Naive thymus-derived CD4-positive, alpha-beta T cell (primary cell): Measurements from ENCODE around the gene NSL1. TPM values are rescaled to one million over a fixed set of nuclear protein-coding genes. Genes with fewer than 3 reads are reported as not detected.
A peak's percentile ranks its signal among the peaks of the same experiment; 100 is the strongest.

Experiments
- ATAC-seq: fragments of 150-1000 bp; cut with Tn5 transposase; 2 replicates; pipeline ENCODE4 v1.10.0; 2021; ENCODE audit warnings: mild to moderate bottlenecking, moderate library complexity
- CTCF ChIA-PET: fragments of 350-600 bp; sonication (Branson Sonifier 250); formaldehyde crosslinking; loops from one replicate; lab custom pipeline; 2021; ENCODE audit warnings: antibody characterized with exemption; lab: Charles Lee
- POLR2A ChIA-PET: fragments of 350-600 bp; sonication (Branson Sonifier 250); formaldehyde crosslinking; loops from one replicate; lab custom pipeline; 2021; ENCODE audit warnings: antibody characterized with exemption, inconsistent platforms; lab: Charles Lee
- DNase-seq, 9 donors: peaks; one replicate each; pipeline versions ENCODE4 v3.0.0 to v3.0.0-alpha.2; 2020 to 2022; ENCODE audit warnings: mixed read lengths in 1 of 9
- H3K27ac ChIP-seq: one replicate; pipeline ENCODE4 v1.7.0; 2013; ENCODE audit warnings: mild to moderate bottlenecking, low read depth, low read length, moderate library complexity
- H3K27me3 ChIP-seq, 2 donors: one replicate each; pipeline ENCODE4 v1.7.0; 2013; ENCODE audit warnings: low read length in 2 of 2, mild to moderate bottlenecking in 2 of 2, moderate library complexity in 2 of 2; ENCODE audit not compliant: control insufficient read depth in 2 of 2, insufficient read depth in 2 of 2
- H3K36me3 ChIP-seq, 3 experiments: 1 replicate in 2 of 3; 2 replicates in 1 of 3; pipeline ENCODE4 v1.7.0; 2013; ENCODE audit warnings: low read length in 3 of 3, mild to moderate bottlenecking in 3 of 3, moderate library complexity in 1 of 3; ENCODE audit not compliant: insufficient read depth in 3 of 3, control insufficient read depth in 2 of 3
- H3K4me1 ChIP-seq, 2 donors: one replicate each; pipeline ENCODE4 v1.7.0; 2013; ENCODE audit warnings: low read length in 2 of 2, mild to moderate bottlenecking in 2 of 2, moderate library complexity in 1 of 2; ENCODE audit not compliant: control insufficient read depth in 2 of 2, insufficient read depth in 2 of 2
- H3K4me3 ChIP-seq: 2 replicates; pipeline ENCODE4 v1.7.0; 2013; ENCODE audit warnings: mild to moderate bottlenecking, low read length
- H3K9me3 ChIP-seq, 3 experiments: 1 replicate in 2 of 3; 2 replicates in 1 of 3; pipeline ENCODE4 v1.7.0; 2013; ENCODE audit warnings: low read length in 3 of 3; ENCODE audit not compliant: control insufficient read depth in 2 of 3
- H3K27ac Mint-ChIP-seq, 9 donors: one replicate each; pipeline ENCODE4 v1.8.0; 2020 to 2022; ENCODE audit warnings: mixed read lengths in 9 of 9, mild to moderate bottlenecking in 8 of 9, moderate library complexity in 5 of 9, inconsistent platforms in 2 of 9
- H3K27me3 Mint-ChIP-seq, 5 donors: one replicate each; pipeline ENCODE4 v1.8.0; 2021 to 2022; ENCODE audit warnings: mixed read lengths in 5 of 5, mild to moderate bottlenecking in 1 of 5
- H3K36me3 Mint-ChIP-seq, 5 donors: one replicate each; pipeline ENCODE4 v1.8.0; 2020 to 2022; ENCODE audit warnings: mixed read lengths in 5 of 5, mild to moderate bottlenecking in 3 of 5, inconsistent platforms in 1 of 5
- H3K4me1 Mint-ChIP-seq, 7 donors: one replicate each; pipeline ENCODE4 v1.8.0; 2020 to 2022; ENCODE audit warnings: mixed read lengths in 7 of 7, mild to moderate bottlenecking in 3 of 7, inconsistent platforms in 1 of 7
- H3K4me3 Mint-ChIP-seq, 10 donors: one replicate each; pipeline ENCODE4 v1.8.0; 2020 to 2022; ENCODE audit warnings: mild to moderate bottlenecking in 10 of 10, mixed read lengths in 10 of 10, moderate library complexity in 6 of 10, inconsistent platforms in 2 of 10
- H3K9me3 Mint-ChIP-seq, 11 donors: one replicate each; pipeline ENCODE4 v1.8.0; 2020 to 2022; ENCODE audit warnings: mixed read lengths in 11 of 11, mild to moderate bottlenecking in 4 of 11, inconsistent platforms in 1 of 11, moderate library complexity in 1 of 11
- intact Hi-C, 2 donors: fragments of 100-400 bp; cut with micrococcal nuclease; formaldehyde crosslinking; loops; one replicate each; pipeline ENCODE4 v1.15.1; 2023
- polyA plus RNA-seq, 2 donors: library from polyadenylated mRNA; unstranded; fragments of 300-500 nt; fragmentation: Illumina TruSeq; gene quantifications; one replicate each; pipeline ENCODE4 v1.2.3, GENCODE V29; 2021
- total RNA-seq, 6 experiments: library from RNA in 5 of 6; stranded (reverse) in 5 of 6; gene quantifications; 1 replicate in 5 of 6; 2 replicates in 1 of 6; pipeline ENCODE4 v1.2.3 and lab custom pipeline; 2021 to 2026

NSL1 gene
- total and polyA plus RNA-seq, 7 experiments from 2014 or later, result 22.3 to 79.3 (median 37.7) TPM

- H3K4me3 ChIP-seq, result no peak overlapping the region
- no peak for ATAC-seq
- no peaks in the 10 kb centered on the region for H3K27me3 ChIP-seq
- Mint-ChIP-seq H3K4me1 (peaks cover 0 to 7% (median 4%) of the 10 kb centered on the region in 7 donors), H3K36me3 (peaks cover 0 to 3% (median 3%) of the 10 kb centered on the region in 5 donors), H3K27ac (no peak overlapping the region), H3K27me3 (no peaks in the 10 kb centered on the region), H3K4me3 (no peak overlapping the region), H3K9me3 (no peaks in the 10 kb centered on the region)
- H3K4me1 ChIP-seq, result no peaks in the 10 kb centered on the region
- intact Hi-C loops, result no loop called here
- no peaks in the 10 kb centered on the region for H3K36me3 ChIP-seq
- no peaks in the 10 kb centered on the region for H3K9me3 ChIP-seq
- H3K27ac ChIP-seq, result no peak overlapping the region
- ChIA-PET CTCF (interaction anchor here (0.6 kb wide), 1 partner anchor 178 kb away, joined by 3 read pairs; no protein-coding TSS in a partner anchor), POLR2A (no interaction called here)
- no peak for DNase-seq
Observed at GRCh38 chr1:212816567-212817278, 25.1 kb upstream of the NSL1 start.

GRCh38 chr1:212814537-212815334 is 23.2 kb upstream of the NSL1 start:
- CTCF ChIA-PET, result no interaction called here
- H3K36me3 ChIP-seq, result no peaks in the 10 kb centered on the region
- Mint-ChIP-seq H3K4me1 (peaks cover 0 to 4% (median 3%) of the 10 kb centered on the region in 7 donors), H3K36me3 (peaks cover 0 to 3% (median 3%) of the 10 kb centered on the region in 5 donors), H3K4me3 (no peak overlapping the region), H3K9me3 (no peaks in the 10 kb centered on the region), H3K27me3 (no peaks in the 10 kb centered on the region), H3K27ac (no peak overlapping the region)
- DNase-seq (peak in 2 of 9 donors; percentile 1 to 4), ATAC-seq (no peak)
- no peaks in the 10 kb centered on the region for H3K27me3 ChIP-seq
- no peak overlapping the region for H3K27ac ChIP-seq
- H3K4me1 ChIP-seq, result no peaks in the 10 kb centered on the region
- intact Hi-C loops, result loop anchor here (1.0 to 2.0 kb wide), 2 partner anchors 180 to 181 kb away; no protein-coding TSS in a partner anchor
- POLR2A ChIA-PET, result no interaction called here
- no peak overlapping the region for H3K4me3 ChIP-seq
- H3K9me3 ChIP-seq, result no peaks in the 10 kb centered on the region

GRCh38 chr1:212805767-212806166 is 14.2 kb upstream of the NSL1 start:
- Histone ChIP-seq H3K27me3 (no peaks in the 10 kb centered on the region), H3K4me1 (no peaks in the 10 kb centered on the region), H3K9me3 (no peaks in the 10 kb centered on the region), H3K36me3 (peaks cover 3 to 17% (median 7%) of the 10 kb centered on the region in 3 experiments), H3K27ac (no peak overlapping the region), H3K4me3 (no peak overlapping the region)
- intact Hi-C loops, result no loop called here
- Mint-ChIP-seq H3K27me3 (no peaks in the 10 kb centered on the region), H3K9me3 (no peaks in the 10 kb centered on the region), H3K4me1 (no peaks in the 10 kb centered on the region), H3K27ac (no peak overlapping the region), H3K36me3 (peaks cover 6 to 38% (median 13%) of the 10 kb centered on the region in 5 donors), H3K4me3 (no peak overlapping the region)
- ATAC-seq (no peak), DNase-seq (no peak)
- ChIA-PET POLR2A (no interaction called here), CTCF (no interaction called here)

GRCh38 chr1:212797681-212798080 is 6.1 kb upstream of the NSL1 start:
- Mint-ChIP-seq H3K9me3 (peaks cover 0 to 6% (median 0%) of the 10 kb centered on the region in 11 donors), H3K27me3 (no peaks in the 10 kb centered on the region), H3K4me3 (no peak overlapping the region), H3K36me3 (peaks cover 0 to 45% (median 24%) of the 10 kb centered on the region in 5 donors), H3K4me1 (peaks cover 15 to 21% (median 17%) of the 10 kb centered on the region in 7 donors), H3K27ac (no peak overlapping the region)
- DNase-seq (no peak), ATAC-seq (no peak)
- CTCF ChIA-PET, result no interaction called here
- H3K9me3 ChIP-seq, result no peaks in the 10 kb centered on the region
- POLR2A ChIA-PET, result interaction anchor here (0.6 kb wide), 1 partner anchor 11 kb away, joined by 3 read pairs; no protein-coding TSS in a partner anchor
- intact Hi-C loops, result no loop called here
- H3K4me1 ChIP-seq, result peaks cover 2 to 10% of the 10 kb centered on the region in 2 donors
- no peaks in the 10 kb centered on the region for H3K27me3 ChIP-seq
- H3K4me3 ChIP-seq, result no peak overlapping the region
- H3K36me3 ChIP-seq, result peaks cover 2 to 19% (median 7%) of the 10 kb centered on the region in 3 experiments
- no peak overlapping the region for H3K27ac ChIP-seq

- Histone ChIP-seq H3K4me1 (peaks cover 12 to 19% of the 10 kb centered on the region in 2 donors), H3K36me3 (peaks cover 0 to 23% (median 0%) of the 10 kb centered on the region in 3 experiments), H3K4me3 (no peak overlapping the region), H3K27ac (no peak overlapping the region), H3K9me3 (no peaks in the 10 kb centered on the region), H3K27me3 (no peaks in the 10 kb centered on the region)
- Mint-ChIP-seq H3K27me3 (no peaks in the 10 kb centered on the region), H3K36me3 (peaks cover 0 to 24% (median 19%) of the 10 kb centered on the region in 5 donors), H3K4me1 (peaks cover 25 to 47% (median 34%) of the 10 kb centered on the region in 7 donors), H3K9me3 (peaks cover 0 to 7% (median 0%) of the 10 kb centered on the region in 11 donors), H3K4me3 (peak overlapping the region in 6 of 10 donors; percentile 0 to 73 (median 15)), H3K27ac (peak overlapping the region in 6 of 9 donors; percentile 14 to 91 (median 35))
- peak; percentile 36 for ATAC-seq
- intact Hi-C loops, result loop anchor here in 1 of 2 donors (5.0 kb wide), 3 partner anchors 237 to 1217 kb away; partner anchors contain the start of genes DTL, INTS7 and SLC30A1
- ChIA-PET POLR2A (no interaction called here), CTCF (interaction anchor here (0.7 kb wide), 1 partner anchor 96 kb away, joined by 3 read pairs; no protein-coding TSS in a partner anchor)
- peak in 1 of 9 donors; percentile 8 for DNase-seq
Observed at GRCh38 chr1:212794561-212795014, 3.0 kb upstream of the NSL1 start.

- no peaks in the 10 kb centered on the region for H3K27me3 Mint-ChIP-seq
- peak overlapping the region; percentile 86 to 98 (median 95) for H3K4me3 Mint-ChIP-seq
- DNase-seq (no peak), ATAC-seq (no peak)
- H3K9me3 Mint-ChIP-seq, result peaks cover 0 to 7% (median 0%) of the 10 kb centered on the region in 11 donors
- ChIA-PET CTCF (interaction anchor here (1.2 to 1.5 kb wide), 2 partner anchors 128 to 203 kb away, joined by 3 read pairs; no protein-coding TSS in a partner anchor), POLR2A (interaction anchor here (0.7 to 1.6 kb wide), 7 partner anchors 11 to 507 kb away, joined by 3 to 6 read pairs (median 5); no protein-coding TSS in a partner anchor)
- Histone ChIP-seq H3K4me1 (peaks cover 17 to 19% of the 10 kb centered on the region in 2 donors), H3K36me3 (peaks cover 0 to 17% (median 0%) of the 10 kb centered on the region in 3 experiments), H3K27me3 (no peaks in the 10 kb centered on the region), H3K4me3 (peak overlapping the region; percentile 100), H3K27ac (peak overlapping the region; percentile 83), H3K9me3 (no peaks in the 10 kb centered on the region)
- intact Hi-C loops, result loop anchor here (2.0 to 5.0 kb wide), 4 partner anchors 235 to 1215 kb away; partner anchors contain the start of genes DTL (in 1 of the 2), INTS7 (in 1 of the 2) and SLC30A1 (in 1 of the 2)
- peak overlapping the region; percentile 87 to 99 (median 96) for H3K27ac Mint-ChIP-seq
- H3K4me1 Mint-ChIP-seq, result peaks cover 25 to 58% (median 42%) of the 10 kb centered on the region in 7 donors
- peaks cover 0 to 15% (median 10%) of the 10 kb centered on the region in 5 donors for H3K36me3 Mint-ChIP-seq
Observed at GRCh38 chr1:212792396-212792908, 875 bp upstream of the NSL1 start.
